SKM-1 (cell line): ENCODE measurements around the gene GABRR3.

Experiments
- DNase-seq: peaks from one replicate; lab custom pipeline; 2025; ENCODE audit not compliant: unreplicated experiment; lab: John Stamatoyannopoulos, UW

GABRR3 gene

DNA sequence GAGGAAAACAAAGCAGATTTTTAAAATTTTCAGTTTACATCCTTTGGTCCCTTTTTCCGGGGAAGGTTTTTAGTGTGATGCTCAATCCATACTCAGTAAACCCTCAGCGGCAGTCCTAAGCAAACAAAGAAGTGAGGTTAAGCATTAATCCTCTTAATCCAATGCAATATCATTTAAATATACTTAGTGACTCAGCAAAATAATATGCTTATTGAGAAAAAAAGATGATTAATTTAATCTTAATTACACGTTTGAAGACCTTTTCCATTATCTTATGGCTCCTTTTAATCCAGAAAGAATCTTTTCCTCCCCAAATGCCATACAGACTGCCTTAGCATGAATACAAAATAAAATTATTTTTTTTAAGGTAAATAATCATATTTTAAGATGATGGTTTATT, at the start of gene GABRR3:
Gene GABRR3, minus strand, starts transcription at position 108 of the 400 bp plus-strand sequence. CDS start 328 bp downstream, outside the sequence.
- no peak for DNase-seq

DNA sequence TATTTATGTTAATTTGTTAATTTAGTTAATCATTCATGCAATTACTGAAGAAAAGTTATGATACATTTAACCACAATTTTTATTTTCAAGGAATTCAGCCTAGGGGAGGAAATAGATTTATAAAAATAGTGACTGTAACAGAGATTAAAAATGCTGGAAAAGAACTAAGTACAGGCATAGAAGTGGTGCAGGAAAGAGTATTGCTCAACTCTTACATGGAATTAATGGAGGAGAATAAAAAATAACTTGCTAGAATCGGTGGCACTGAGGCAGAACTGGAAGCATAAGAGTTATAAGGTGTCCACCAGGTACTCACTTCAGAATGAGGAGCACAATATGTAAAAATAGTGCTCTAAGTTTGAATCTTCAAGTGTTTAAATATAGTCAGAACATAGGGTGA, 38.4 kb upstream of the GABRR3 start:
- no peak for DNase-seq

DNA sequence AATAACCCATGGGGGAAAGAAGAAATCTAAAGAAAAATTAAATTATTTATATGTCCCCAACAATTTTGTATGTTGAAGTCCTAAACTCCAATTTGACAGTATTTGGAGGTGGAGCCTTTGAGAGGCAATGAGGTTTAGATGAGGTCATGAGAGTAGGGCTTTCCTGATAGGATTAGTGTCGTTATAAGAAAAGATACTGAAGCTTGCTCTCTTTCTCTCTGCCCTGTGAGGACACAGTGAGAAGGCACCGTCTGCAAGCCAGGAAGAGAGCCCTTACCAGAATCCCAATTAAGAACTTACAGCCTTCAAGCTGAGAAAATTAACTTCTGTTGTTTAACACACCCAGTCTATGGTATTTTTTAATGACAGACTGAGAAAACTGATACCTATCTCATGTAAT, 35.7 kb upstream of the GABRR3 start:
- DNase-seq, result no peak

DNA sequence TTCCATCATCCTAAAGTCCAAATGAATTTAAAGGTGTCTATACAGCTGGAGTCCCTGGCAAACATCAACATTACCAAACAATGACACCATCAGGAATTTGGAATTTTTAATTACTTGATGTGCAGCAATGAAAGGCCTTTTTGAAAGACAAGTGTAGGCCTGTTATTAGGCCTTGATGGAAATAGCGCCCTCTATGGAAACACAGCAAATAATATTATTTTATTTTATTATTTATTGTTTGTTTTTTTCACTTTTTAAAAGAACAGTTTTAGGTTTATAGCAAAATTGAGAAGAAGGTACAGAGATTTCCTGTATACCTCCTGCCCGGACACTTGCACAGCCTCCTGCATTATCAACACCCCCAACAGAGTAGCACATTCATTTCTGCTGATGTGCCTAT, 33.7 kb upstream of the GABRR3 start:
- no peak for DNase-seq

- DNase-seq, result no peak
These were observed 23.3 kb upstream of the GABRR3 start for GRCh38 chr3:98058244-98058960.

DNA sequence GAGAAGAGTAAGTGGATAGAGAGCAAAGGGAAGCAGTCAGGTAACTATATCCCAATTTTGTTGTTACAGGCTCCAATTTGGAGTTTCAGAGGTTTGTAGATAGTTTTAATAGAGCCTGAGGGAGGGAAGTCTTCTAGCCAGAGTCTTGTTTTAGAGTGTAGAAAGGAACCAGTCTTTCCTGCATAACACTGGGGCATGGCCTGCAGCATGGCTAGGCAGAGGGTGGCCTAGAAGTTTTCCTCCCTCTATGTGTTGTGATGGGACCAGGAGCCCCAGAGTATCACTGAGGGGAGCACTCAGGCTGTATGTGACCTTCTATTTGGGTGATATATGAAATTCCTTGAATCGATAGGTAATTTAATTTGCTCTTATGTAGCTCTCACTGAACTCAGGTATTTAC, 22.5 kb upstream of the GABRR3 start:
- no peak for DNase-seq

DNA sequence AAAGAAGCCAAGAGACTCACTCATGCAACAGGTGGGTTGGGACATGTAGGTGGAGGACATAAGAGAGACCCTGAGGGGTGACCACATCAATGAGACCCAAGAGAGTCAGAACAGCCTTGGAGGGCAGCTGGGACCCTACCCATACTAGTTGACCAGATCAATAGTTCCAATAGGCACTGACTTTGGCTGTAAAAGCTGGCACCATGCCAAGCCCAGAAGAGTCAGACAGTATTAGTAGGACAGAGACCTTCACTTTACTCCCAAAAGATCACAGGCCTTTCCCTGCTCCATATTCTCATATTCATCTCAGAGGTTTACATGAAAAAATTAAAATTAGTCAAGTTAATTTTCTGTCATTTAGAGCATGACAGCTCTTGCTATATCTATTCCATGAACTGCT, 20.9 kb upstream of the GABRR3 start:
- DNase-seq, result no peak

- DNase-seq, result no peak
These were observed 14.2 kb upstream of the GABRR3 start for GRCh38 chr3:98049271-98049670.

- peak; percentile 8 for DNase-seq
These were observed 13.5 kb upstream of the GABRR3 start for GRCh38 chr3:98048586-98048985.

- no peak for DNase-seq
These were observed 6.2 kb upstream of the GABRR3 start for GRCh38 chr3:98041350-98041749.

DNA sequence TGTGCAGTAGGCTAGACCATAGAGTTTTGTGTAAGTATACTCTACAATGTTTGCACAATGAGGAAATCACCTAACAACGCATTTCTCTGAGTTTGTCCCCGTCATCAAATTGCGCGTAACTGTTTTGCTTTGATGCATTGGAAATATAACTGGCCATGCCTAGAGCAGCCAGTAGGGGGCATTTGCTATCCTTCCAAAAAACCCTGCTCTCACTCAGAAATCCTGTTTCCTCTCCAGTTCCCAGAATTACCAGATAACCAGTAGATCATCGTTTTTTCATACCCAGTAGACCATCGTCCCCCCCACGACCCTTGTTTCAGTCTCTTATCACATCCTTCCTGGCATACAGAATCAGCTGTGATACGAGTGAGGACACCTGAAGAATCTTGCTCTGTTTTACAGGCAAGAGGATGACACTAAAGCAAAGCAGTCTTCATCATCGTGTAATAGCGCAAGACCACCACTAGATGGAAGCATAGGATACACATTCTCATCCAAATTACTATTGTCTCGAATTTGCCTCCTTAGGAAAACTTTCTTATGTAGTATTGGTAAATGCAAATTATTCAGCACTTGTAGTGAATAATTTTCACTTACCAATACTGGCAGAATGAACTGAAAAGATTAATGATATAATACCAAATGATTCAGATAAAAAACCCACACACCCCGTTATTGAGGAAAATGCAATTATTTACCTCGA, 4.4 kb upstream of the GABRR3 start:
- peak; percentile 72 for DNase-seq

- DNase-seq, result no peak
These were observed 3.8 kb upstream of the GABRR3 start for GRCh38 chr3:98038876-98039275.

DNA sequence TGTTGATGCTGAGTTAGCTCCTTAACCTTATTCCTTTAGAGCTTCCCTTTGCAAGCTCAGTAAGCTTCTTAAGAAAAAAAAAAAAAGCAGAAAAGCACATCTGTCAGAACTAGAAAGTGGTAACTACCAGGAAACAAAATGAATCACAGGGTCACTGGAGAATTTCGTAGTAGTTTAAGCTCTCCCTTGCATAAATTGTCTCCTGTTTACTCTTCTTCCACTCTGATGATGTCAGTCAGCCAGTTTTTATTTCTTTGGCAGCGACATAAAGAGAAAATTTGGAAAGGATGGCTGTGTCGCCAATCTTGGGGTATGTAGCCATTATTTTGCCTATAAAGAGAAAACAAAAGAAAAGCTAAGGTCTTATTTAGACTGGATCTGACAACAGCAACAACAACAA, 3.2 kb upstream of the GABRR3 start:
- no peak for DNase-seq

DNA sequence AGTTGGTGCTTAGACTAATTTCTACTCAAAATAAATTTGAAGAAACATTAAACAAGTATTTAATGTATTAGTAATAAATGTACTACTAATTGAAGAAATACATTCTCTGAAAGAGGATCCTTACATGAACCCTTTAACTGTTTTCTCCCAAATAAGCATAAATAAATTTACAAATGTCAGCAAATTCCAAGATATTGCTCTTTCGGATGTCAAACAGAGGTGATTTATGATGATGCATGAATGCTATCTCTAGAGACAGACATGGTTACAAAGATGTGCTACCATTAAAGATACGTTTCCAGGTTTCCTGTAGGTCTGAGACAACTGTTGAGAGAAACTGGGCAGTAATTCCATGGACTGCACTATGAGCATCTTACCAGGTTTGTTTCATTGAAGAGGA, 629 bp downstream of the GABRR3 start:
- DNase-seq, result no peak

GRCh38 chr3:98034036-98034435, 1.1 kb downstream of the GABRR3 start:
- no peak for DNase-seq

GRCh38 chr3:98032904-98033303, 2.2 kb downstream of the GABRR3 start:
- no peak for DNase-seq

GRCh38 chr3:98032265-98032664, 2.9 kb downstream of the GABRR3 start:
- DNase-seq, result no peak

- DNase-seq, result peak; percentile 2
These were observed 6.0 kb downstream of the GABRR3 start for GRCh38 chr3:98029083-98029482.

GRCh38 chr3:98027085-98027446, 8.0 kb downstream of the GABRR3 start:
- no peak for DNase-seq

GRCh38 chr3:98026425-98027084, 8.6 kb downstream of the GABRR3 start:
- DNase-seq, result no peak

- DNase-seq, result no peak
These were observed 9.6 kb downstream of the GABRR3 start for GRCh38 chr3:98025392-98025945.
